Adrenal gland (tissue), 12 donors: ENCODE measurements around the gene PROM1. TPM values are rescaled to one million over a fixed set of nuclear protein-coding genes. Genes with fewer than 3 reads are reported as not detected.

Experiments
- DNase-seq, 7 donors: peaks; one replicate each; pipeline ENCODE4 v3.0.0-alpha.2; 2019 to 2020
- H3K27ac ChIP-seq, 5 donors: fragments of 200-600 bp; sonication (generic) in 4 of 5; 1 replicate in 3 of 5; 2 replicates in 2 of 5; pipeline versions ENCODE4 v1.5.1 to v1.8.0; 2016 to 2020; ENCODE audit warnings: mild to moderate bottlenecking in 1 of 5
- H3K27me3 ChIP-seq: fragments of 200-600 bp; 2 replicates; pipeline ENCODE4 v1.8.0; 2021
- H3K36me3 ChIP-seq, 2 donors: fragments of 200-600 bp; replicated peaks in 1 of 2; 1 replicate in 1 of 2; 2 replicates in 1 of 2; pipeline versions ENCODE4 v1.5.1 to v1.8.0; 2018 to 2022
- H3K4me1 ChIP-seq, 2 donors: fragments of 200-600 bp; replicated peaks in 1 of 2; 1 replicate in 1 of 2; 2 replicates in 1 of 2; pipeline versions ENCODE4 v1.5.1 to v1.8.0; 2018 to 2021
- H3K4me3 ChIP-seq, 4 donors: fragments of 200-600 bp; sonication (generic) in 3 of 4; one replicate each; pipeline ENCODE4 v1.5.1; 2016 to 2018
- H3K9me3 ChIP-seq, 3 donors: fragments of 200-600 bp; sonication (generic) in 1 of 3; replicated peaks in 1 of 3; 1 replicate in 2 of 3; 2 replicates in 1 of 3; pipeline versions ENCODE4 v1.5.1 to v1.8.0; 2016 to 2021
- POLR2A ChIP-seq, 2 donors: fragments of 450-650 bp; IDR thresholded peaks; one replicate each; pipeline ENCODE4 v1.6.1; 2017; ENCODE audit warnings: antibody characterized with exemption in 2 of 2, mild to moderate bottlenecking in 2 of 2, moderate library complexity in 1 of 2
- WGBS, 4 donors: extraction: QIAGEN DNeasy Blood & Tissue Kit in 2 of 4; methylation state at CpG; one replicate each; pipeline versions ENCODE4 v1.1.5 to v1.1.7; 2013 to 2017; 5-methylcytosine and 5-hydroxymethylcytosine counted together
- intact Hi-C, 2 donors: fragments of 100-400 bp; cut with DNase I; formaldehyde crosslinking; loops; one replicate each; pipeline versions ENCODE4 v1.14.1 to v1.15.0; 2022 to 2023
- polyA plus RNA-seq, 3 donors: library from polyadenylated mRNA; stranded (reverse); fragments of 200-250 nt in 2 of 3; fragments of 350-450 nt in 1 of 3; fragmentation: Illumina TruSeq in 1 of 3; extraction: RNeasy Lipid Tissue Mini Kit (QIAGEN cat#74804) in 1 of 3; gene quantifications; one replicate each; pipeline ENCODE4 v1.2.3, GENCODE V29; 2013 to 2014
- total RNA-seq, 9 donors: library from RNA; depleted of rRNA in 4 of 9; stranded (reverse); fragments of >200 nt in 4 of 9; fragments of 120-200 nt in 1 of 9; fragmentation: NEBNext Ultra II Directional in 1 of 9; extraction: Animal tissue kit (Norgen Biotek cat#: 25700) in 1 of 9; gene quantifications; one replicate each; pipeline versions ENCODE4 v1.1.0 to v1.2.4, GENCODE V29; 2013 to 2023
- TF ChIP-seq, protein P1 (sequence below), 6 experiments: fragments of 450-650 bp in 4 of 6; fragments of 200-600 bp in 2 of 6; sonication (generic) in 1 of 6; IDR thresholded peaks; 1 replicate in 5 of 6; 2 replicates in 1 of 6; pipeline versions ENCODE4 v1.5.1 to v1.8.0; 2016 to 2021; ENCODE audit warnings: antibody characterized with exemption in 6 of 6, mild to moderate bottlenecking in 2 of 6, moderate library complexity in 1 of 6
- donor health status: healthy with polysubstance abuse.
- donor health status: Bipolar disorder and iron deficiency.
- donor health status: DM: yes; HTN: yes; CAD: no.
- donor health status: DM: no; HTN: no; CAD: no.
- donor health status: DM: no; HTN: no; CAD: no.
- donor health status: DM: yes; HTN: yes; CAD: no.

PROM1 gene
- total and polyA plus RNA-seq, 12 donors, result 0.14 to 1.6 (median 0.39) TPM; not detected in 4

DNA sequence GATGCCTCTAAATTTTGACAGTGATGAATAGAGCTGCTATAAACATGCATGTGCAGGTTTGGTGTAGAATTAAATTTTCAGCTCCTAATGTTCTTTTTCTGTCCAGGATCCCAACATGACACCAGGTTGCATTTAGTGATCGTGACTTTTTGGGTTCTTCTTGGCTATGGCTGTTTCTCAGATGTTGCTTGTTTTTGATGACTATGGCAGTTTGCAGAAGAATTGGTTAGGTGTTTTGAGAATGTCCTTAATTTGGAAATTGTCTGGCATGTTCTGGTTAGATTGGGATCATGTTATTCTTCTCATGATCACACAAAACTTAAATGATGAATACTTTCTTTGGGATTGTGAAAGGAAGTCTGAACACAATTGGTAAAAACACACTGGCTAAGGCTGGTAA lies 141.5 kb downstream of the PROM1 start:
- 71 to 81% (median 73%) methylated on average over 1 of the region's 1 CpG for WGBS, 4 donors
- Histone ChIP-seq H3K9me3 (no peaks in the 10 kb centered on the region), H3K27me3 (no peaks in the 10 kb centered on the region), H3K36me3 (no peaks in the 10 kb centered on the region), H3K4me1 (no peaks in the 10 kb centered on the region), H3K4me3 (no peak overlapping the region), H3K27ac (no peak overlapping the region)
- TF ChIP-seq POLR2A (IDR thresholded peaks at IDR 0.05), result no peak
- TF ChIP-seq, protein P1, sequence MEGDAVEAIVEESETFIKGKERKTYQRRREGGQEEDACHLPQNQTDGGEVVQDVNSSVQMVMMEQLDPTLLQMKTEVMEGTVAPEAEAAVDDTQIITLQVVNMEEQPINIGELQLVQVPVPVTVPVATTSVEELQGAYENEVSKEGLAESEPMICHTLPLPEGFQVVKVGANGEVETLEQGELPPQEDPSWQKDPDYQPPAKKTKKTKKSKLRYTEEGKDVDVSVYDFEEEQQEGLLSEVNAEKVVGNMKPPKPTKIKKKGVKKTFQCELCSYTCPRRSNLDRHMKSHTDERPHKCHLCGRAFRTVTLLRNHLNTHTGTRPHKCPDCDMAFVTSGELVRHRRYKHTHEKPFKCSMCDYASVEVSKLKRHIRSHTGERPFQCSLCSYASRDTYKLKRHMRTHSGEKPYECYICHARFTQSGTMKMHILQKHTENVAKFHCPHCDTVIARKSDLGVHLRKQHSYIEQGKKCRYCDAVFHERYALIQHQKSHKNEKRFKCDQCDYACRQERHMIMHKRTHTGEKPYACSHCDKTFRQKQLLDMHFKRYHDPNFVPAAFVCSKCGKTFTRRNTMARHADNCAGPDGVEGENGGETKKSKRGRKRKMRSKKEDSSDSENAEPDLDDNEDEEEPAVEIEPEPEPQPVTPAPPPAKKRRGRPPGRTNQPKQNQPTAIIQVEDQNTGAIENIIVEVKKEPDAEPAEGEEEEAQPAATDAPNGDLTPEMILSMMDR (IDR thresholded peaks at IDR 0.05), result no peak
- DNase-seq, result no peak
- intact Hi-C loops, result no loop called here

- TF ChIP-seq, protein P1 (IDR thresholded peaks at IDR 0.05), result no peak
- no peak for TF ChIP-seq POLR2A (IDR thresholded peaks at IDR 0.05)
- no peaks in the 10 kb centered on the region for H3K4me1 ChIP-seq
- H3K27me3 ChIP-seq, result no peaks in the 10 kb centered on the region
- 39 to 59% (median 55%) methylated on average over 4 of the region's 4 CpGs for WGBS, 4 donors
- no peak within 1 kb of the TSS for H3K27ac ChIP-seq
- H3K36me3 ChIP-seq, result no peaks in the 10 kb centered on the region
- H3K4me3 ChIP-seq, result no peak within 1 kb of the TSS
- H3K9me3 ChIP-seq, result no peaks in the 10 kb centered on the region
- DNase-seq, result no peak
- intact Hi-C loops, result no loop called here
These were observed 145.2 kb downstream of the PROM1 start, which contains the start of gene FGFBP1 for GRCh38 chr4:15938640-15939039. FGFBP1 (minus strand) TSS chr4:15938740; CDS start chr4:15936632, 2,108 bp downstream.

- Histone ChIP-seq H3K9me3 (no peaks in the 10 kb centered on the region), H3K36me3 (no peaks in the 10 kb centered on the region), H3K27ac (no peak overlapping the region), H3K27me3 (no peaks in the 10 kb centered on the region), H3K4me1 (no peaks in the 10 kb centered on the region), H3K4me3 (no peak overlapping the region)
- intact Hi-C loops, result no loop called here
- no peak for TF ChIP-seq POLR2A (IDR thresholded peaks at IDR 0.05)
- TF ChIP-seq, protein P1 (IDR thresholded peaks at IDR 0.05), result no peak
- no peak for DNase-seq
- WGBS, 4 donors, result 30 to 36% (median 34%) methylated on average over 6 to 8 of the region's 8 CpGs
These were observed 145.6 kb downstream of the PROM1 start for GRCh38 chr4:15938182-15938581.

GRCh38 chr4:15936495-15936894 lies 147.3 kb downstream of the PROM1 start:
- Histone ChIP-seq H3K4me1 (no peaks in the 10 kb centered on the region), H3K9me3 (no peaks in the 10 kb centered on the region), H3K27me3 (no peaks in the 10 kb centered on the region), H3K36me3 (no peaks in the 10 kb centered on the region), H3K27ac (no peak overlapping the region), H3K4me3 (no peak overlapping the region)
- intact Hi-C loops, result no loop called here
- TF ChIP-seq, protein P1 (IDR thresholded peaks at IDR 0.05), result no peak
- TF ChIP-seq POLR2A (IDR thresholded peaks at IDR 0.05), result no peak
- WGBS, 4 donors, result 52 to 88% (median 75%) methylated on average over 4 of the region's 4 CpGs
- no peak for DNase-seq
